GM20431 (cell line): ENCODE measurements around the gene XRN1.
"Not testable (repeated sequence)": the region's sequence is repeated elsewhere in the genome, so short reads cannot be mapped to it uniquely, and the experiment has no call there.

ENCODE experiments used
- in situ Hi-C: fragments of 300-500 bp; cut with MseI, MboI; formaldehyde crosslinking; loops from one replicate; pipeline ENCODE4 v1.15.0; 2020; ENCODE audit warnings: low sequenced_read_pairs; ENCODE audit not compliant: unreplicated experiment

Gene XRN1

DNA sequence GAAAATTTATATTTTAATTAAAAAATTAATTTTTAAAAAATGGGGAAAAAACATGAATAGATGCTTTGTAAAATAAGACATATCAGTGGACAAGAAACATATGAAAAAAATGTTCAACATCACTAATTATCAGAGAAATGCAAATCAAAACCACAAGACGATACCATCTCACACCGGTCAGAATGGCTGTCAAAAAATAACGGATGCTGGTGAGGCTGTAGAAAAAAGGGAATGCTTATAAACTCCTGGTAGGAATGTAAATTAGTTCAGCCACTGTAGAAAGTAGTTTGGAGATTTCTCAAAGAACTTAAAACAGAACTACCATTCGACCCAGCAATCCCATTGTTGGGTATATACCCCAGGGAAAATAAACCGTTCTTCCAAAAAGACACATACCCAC, 93.8 kb downstream of the XRN1 start:
- in situ Hi-C loops, result no loop called here

DNA sequence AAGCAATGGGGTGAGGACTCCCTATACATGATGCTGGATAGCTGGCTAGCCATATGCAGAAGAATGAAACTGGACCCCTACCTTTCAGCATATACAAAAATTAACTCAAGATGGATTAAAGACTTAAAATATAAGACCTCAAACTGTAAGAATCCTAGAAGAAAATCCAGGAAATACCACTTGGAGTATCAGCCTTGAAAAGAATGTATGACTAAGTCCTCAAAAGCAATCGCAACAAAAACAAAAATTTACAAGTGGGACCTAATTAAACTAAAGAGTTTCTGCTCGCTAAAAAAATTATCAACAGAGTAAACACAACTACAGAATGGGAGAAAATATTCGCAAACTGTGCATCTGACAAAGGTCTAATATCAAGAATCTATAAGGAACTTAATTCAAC, 94.3 kb downstream of the XRN1 start:
- in situ Hi-C loops, result no loop called here

DNA sequence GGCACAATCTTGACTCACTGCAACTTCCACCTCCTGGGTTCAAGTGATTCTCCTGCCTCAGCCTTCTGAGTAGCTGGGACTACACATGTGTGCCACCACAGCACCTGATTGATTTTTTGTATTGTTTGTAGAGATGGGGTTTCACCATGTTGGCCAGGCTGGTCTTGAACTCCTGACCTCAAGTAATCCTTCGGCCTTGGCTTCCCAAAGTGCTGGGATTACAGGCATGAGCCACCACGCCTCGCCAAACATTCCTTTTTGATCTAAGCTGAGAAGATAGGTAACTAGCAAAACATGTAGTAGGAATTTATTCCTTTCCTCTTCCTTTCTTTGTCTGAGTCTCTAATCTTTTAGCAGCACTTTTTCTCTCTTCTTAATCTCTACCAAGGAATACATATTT, 95.1 kb downstream of the XRN1 start:
- in situ Hi-C loops, result not testable (repeated sequence)

DNA sequence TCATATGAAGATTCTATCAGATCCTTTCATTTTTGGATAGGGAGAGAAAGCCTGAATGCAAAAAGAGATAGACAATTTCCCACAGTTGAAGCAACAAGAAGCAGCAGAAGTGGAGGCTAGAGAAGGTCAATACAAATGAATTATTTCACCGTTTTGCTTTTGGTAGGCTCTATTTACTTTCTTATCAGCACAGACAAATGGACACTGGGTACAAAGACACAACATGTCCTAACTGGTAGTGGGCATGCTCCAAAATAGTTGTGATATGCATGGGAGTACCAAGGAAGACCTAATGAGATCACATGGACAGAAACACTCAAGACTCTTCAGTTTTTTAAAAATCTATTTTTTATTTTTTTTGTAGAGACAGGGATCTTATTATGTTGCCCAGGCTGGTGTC, 99.4 kb downstream of the XRN1 start:
- in situ Hi-C loops, result no loop called here

DNA sequence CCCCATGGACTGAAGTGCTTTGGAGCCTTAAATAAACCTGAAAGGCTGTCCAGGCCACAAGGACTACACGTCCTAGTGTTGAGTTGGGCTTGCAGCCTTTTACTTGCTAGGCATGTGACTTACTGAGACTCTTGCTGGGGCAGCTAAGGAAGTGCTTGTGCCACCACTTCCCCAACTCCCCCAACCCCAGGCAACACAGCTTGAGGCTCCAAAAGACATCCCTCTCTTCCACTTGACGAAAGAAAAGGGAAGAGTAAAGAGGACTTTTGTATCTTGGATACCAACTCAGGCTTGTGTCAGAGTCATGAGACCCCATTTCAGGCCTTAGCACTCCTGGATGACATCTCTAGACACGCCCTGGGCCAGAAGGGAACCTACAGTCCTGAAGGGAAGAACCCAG, 109.8 kb downstream of the XRN1 start:
- in situ Hi-C loops, result no loop called here

DNA sequence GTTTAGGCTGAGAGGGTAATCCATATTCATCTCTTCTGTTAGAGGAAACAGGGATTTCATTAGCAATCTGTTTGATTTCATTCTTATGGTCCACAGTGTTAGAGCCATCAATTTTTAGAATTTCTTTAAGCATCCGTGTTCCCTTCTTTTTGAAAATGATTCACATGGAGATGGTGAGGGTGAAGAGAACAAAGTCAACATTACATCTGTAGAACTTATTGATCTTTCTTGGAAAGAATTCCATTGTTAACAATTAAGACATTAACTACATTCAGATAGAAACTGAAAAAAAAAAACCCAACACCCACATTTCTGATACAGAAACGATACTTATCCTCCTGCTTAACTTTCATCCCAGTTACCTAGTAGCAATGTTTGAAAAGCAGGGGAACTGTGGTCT, 115.4 kb downstream of the XRN1 start:
- in situ Hi-C loops, result no loop called here

DNA sequence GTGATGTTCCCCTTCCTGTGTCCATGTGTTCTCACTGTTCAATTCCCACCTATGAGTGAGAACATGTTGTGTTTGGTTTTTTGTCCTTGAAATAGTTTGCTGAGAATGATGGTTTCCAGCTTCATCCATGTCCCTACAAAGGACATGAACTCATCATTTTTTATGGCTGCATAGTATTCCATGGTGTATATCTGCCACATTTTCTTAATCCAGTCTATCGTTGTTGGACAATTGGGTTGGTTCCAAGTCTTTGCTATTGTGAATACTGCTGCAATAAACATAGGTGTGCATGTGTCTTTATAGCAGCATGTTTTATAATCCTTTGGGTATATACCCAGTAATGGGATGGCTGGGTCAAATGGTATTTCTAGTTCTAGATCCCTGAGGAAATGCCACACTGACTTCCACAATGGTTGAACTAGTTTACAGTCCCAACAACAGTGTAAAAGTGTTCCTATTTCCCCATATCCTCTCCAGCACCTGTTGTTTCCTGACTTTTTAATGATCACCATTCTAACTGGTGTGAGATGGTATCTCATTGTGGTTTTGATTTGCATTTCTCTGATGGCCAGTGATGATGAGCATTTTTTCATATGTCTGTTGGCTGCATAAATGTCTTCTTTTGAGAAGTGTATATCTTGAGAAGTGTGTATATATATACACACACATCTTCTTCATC, 123.4 kb downstream of the XRN1 start:
- in situ Hi-C loops, result not testable (repeated sequence)

DNA sequence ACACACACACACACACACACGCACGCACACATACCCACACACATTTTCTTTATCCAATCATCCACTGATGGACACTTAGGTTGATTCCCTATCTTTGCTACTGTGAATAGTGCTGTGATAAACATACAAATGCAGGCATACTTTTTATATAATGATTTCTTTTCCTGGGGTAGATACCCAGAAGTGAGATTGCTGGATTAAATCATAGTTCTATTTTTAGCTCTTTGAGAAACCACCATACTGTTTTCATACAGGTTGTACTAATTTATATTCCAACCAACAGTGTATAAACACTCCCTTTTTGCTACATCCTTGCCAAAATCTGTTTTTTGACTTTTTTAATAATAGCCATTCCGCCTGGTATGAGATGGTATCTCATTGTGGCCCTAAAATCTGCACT, 127.9 kb downstream of the XRN1 start:
- in situ Hi-C loops, result no loop called here

DNA sequence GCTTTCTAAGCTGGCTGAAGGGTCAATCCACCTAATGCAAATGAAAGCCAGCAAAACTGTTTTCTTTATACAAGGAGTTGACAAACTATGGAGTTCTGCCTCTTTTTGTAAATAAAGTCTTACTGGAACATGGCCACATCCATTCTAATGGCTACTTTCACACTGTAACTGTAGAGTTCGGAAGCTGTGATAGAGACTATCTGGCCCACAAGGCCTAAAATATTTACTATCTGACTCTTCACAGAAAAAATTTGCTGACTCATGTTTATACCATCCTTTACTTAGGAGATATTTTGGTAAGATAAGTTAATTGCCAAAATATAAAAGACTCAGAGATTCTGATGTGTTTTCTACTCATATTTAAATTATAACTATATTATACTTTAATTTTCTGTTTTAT, 128.7 kb downstream of the XRN1 start:
- in situ Hi-C loops, result no loop called here

DNA sequence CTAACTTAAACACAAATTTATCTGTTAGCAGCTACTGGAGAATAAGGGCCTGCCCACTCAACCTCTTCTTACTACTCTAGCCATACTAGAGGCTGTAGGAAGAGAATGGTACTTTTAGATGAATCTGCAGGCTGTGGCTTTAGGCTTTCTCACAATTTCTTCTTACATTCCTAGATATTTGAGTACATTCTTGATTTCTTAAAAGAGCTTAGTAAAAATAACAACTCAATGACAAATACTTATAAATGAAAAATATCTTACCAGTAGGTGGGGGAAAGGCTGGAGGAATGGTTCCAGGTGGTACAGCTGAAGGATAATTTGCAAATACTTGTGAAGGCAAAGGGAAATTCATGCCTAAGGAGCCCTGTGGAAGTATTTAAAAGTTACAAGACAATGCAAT, 129.5 kb downstream of the XRN1 start:
- in situ Hi-C loops, result no loop called here

DNA sequence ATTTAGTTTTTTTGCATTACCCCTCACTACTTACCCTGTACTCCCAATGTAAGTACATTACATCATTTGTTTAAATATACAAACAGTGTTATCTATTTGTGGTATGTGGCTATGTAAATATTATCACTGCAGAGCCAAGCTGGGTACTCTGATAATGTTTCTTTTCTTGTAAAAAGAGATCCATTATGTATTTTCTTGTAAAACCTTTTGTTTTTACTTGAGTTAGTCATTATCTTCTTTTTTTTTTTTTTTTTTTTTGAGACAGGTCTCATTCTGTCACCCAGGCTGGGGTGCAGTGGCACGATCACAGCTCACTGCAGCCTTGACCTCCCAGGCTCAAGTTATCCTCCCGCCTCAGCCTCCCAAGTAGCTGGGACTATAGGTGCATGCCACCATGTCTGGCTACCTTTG, 131.9 kb downstream of the XRN1 start:
- in situ Hi-C loops, result not testable (repeated sequence)

DNA sequence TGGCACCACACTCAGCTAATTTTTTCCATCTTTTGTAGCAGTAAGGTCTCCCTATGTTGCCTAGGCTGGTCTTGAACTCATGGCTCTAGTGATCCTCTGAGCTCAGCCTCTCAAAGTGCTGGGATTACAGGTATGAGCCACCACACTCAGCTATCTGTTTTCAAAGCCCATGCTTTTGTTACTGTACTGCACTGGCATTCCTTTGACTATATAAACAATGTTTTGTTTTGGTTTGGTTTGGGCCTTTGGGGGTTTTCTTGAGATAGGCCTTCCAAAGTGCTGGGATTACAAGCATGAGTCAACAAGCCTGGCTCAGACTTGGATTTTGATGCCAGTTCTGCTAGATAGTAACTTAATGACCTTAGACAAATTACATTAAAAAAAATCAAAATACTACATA, 132.8 kb downstream of the XRN1 start:
- in situ Hi-C loops, result no loop called here

DNA sequence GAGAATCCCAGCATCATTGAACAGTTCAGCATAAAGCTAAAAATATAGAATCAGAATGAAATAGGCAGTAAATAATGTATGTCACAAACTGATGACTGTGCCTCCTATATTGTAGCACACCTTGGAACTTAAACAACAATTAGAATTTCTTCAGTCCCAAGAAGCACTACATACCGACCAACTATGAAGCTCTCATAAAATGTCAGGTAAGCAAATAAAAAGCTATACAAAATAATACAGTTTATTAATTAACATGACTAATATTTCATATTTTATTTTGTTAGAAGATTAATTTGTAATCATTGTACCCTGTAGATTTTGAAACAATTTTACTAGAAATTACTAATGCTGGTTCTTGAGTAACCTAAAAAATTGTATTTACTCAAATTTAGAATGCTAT, 137.4 kb downstream of the XRN1 start:
- in situ Hi-C loops, result no loop called here

DNA sequence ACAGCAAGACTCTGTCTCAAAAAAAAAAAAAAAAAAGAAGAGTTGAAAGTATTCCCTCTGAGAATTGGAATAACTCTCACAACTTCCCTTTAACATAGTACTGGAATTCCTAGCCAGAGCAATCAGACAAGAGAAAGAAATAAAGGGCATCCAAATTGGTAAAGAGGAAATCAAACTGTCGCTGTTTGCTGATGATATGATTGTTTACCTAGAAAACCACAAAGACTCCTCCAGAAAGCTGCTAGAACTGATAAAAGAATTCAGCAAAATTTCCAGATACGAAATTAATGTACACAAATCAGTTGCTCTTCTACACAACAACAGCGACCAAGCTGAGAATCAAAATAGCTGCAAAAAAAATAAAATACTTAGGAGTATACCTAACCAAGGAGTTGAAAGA, 145.0 kb downstream of the XRN1 start:
- in situ Hi-C loops, result not testable (repeated sequence)

DNA sequence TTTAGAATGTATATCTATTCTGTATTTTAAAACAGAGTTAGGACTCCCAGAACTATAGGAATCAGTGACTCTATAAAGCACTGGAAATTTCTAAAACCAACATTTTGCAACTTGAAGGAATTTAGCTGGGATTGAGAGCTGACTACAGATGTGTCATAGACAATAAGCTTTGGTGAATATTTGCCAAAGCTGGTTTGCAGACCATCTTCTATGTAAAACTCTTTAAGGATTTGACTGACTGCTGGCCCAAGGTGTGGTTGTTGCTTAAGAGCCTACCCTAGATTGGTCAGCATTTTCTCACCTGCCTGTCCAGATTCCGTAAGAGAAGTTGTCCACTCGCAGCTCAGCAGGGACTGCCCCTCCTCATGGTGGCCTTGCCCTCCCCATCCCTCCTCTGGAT, 149.2 kb downstream of the XRN1 start:
- in situ Hi-C loops, result loop anchor here (25.0 kb wide), 1 partner anchor 336 kb away; no protein-coding TSS in a partner anchor

DNA sequence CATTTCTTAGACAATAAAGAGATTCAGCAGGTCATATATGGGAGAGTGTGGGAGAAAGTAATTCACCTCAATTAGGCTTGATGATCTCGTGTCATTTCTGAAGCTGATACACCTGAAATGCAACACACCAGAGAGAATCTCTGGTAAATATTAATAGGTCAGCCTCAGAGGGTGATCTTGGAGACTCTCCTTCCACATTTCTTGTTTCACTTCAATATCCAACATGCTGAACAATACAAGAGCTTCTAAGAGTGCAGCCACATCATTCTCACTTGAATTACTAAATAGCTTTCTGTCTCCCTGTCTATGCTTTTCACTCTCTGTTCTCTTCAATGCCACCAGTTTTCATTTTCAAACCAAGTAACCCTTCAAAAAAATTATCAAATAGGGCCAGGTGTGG, 151.3 kb downstream of the XRN1 start:
- in situ Hi-C loops, result loop anchor here (25.0 kb wide), 1 partner anchor 334 kb away; no protein-coding TSS in a partner anchor

DNA sequence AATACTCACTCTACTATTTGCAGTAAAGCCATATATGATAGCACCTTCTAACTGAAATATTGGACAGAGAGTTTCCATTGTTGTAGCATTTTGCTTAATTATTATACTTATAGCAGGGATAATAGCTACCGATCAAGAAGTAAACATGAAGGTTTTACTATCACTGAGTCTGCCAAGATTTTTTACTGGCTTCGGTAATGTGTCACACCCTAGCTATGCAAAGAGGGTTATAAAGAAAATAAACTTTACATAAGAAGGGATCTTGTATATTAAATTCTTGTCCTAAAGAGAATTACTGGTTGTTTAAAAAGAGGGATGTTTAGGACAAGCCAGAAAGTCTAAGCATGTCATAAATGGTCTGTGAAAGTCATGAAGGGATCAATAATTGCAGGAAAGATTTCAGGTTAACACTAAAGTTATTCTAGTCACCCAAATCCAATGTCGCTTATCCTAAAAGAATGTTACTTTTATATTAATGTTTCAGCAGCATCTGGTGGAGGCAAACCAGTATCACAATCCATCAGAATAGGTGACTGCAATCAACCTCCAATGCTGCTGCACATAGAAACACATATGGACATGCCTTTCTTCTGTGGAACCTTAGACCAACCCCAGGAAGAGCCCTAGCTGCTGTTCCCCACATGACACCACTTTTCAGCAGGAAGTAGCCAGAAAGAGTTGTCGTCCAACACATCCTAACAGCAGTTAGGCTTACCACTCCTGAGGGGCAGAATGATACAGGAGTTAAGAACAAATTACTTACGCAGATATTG, 159.8 kb downstream of the XRN1 start:
- in situ Hi-C loops, result loop anchor here (25.0 kb wide), 1 partner anchor 326 kb away; no protein-coding TSS in a partner anchor

DNA sequence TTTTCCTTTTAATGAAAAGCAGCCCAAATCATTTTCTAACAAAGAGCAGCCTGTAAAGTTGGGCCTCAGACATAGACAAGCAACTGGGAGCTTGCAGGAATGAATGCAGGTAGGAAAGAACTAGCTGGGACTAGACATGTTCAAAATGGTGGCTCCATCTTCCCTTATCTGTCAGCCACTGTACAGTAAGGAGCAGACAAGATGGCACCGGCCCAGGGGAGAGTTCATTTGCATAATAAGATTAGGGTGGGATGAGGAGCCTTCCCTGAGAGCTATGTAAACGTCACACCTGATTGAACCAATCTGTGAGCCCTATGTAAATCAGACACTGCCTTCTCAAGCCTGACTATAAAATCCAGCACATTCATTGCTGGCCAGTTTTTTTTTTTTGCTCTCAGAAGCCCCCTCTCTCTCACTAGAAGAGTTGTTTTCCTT, 162.7 kb downstream of the XRN1 start:
- in situ Hi-C loops, result loop anchor here (25.0 kb wide), 1 partner anchor 323 kb away; no protein-coding TSS in a partner anchor

DNA sequence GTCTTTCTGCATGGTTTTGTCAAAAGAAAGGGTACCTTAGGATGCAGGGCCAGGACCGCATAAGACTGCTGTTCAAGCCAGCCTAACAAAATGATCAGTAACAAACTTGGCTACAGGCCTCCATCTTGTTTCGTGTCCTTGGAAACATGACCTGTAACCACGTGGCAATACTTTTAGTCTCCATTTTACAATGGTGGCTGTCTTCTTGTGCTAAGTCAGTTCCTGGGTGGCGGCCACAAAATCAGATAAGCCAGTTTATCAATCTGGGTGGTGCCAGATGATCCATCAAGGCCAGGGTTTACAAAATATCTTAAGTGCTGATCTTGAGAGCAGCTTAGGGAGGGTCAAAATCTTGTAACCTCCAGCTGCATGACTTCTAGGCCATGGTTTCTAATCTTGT, 165.3 kb downstream of the XRN1 start:
- in situ Hi-C loops, result loop anchor here (25.0 kb wide), 1 partner anchor 320 kb away; no protein-coding TSS in a partner anchor

DNA sequence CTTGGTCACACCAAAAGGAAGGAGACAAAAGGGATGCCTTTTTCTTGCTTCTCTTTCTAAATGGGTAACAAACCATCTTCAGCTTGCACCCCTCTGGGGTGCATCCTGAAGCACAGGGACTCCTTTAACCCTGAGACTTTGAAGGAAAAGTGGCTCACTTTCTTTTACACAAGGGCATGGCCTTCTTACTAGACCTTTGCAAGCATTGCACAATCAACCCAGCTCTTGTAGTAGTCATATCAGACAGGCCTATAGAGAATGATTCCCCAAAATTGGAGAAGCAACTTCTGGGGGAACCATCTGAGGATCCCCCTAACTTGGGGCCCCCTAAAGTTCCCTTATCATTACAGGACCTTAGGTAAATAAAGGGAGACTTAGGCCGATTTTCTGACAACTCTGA, 166.4 kb downstream of the XRN1 start:
- in situ Hi-C loops, result loop anchor here (25.0 kb wide), 1 partner anchor 319 kb away; no protein-coding TSS in a partner anchor

DNA sequence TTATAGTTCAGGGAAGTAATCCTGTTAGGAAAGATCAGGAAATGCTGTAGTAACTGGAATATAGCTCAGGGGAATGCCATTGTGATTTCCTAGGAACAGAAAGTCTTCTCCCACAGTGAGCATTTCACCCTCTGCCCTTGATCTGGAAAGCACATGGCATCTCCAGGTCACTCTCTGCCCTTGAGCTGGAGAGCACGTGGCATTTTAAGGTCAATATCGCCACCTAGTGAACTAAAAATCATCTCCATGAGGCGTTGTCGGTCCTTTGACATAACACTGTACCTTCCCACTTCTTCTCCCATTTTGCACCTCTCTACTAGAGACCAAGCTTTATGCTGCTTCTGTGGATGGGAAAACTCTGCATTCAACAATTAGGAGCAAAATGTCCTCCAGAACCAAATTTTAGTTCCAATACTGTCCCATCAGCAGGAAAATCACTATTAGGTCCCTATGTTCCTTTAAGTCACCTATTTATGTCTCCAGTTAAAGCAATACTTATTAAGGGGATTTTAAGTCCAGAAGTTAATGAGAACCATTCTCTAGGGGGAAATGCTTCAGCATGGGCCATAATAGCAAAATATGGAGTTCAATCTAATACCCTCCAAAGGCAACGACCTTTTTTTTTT, 167.8 kb downstream of the XRN1 start:
- in situ Hi-C loops, result loop anchor here (25.0 kb wide), 1 partner anchor 318 kb away; no protein-coding TSS in a partner anchor
